ENCODE data around the gene HAUS7. TPM values are rescaled to one million over a fixed set of nuclear protein-coding genes. Genes with fewer than 3 reads are reported as not detected.

Gene HAUS7
- polyA plus RNA-seq, 1 donor: 25.0 TPM

- peaks cover 1% of the 10 kb centered on the region for H3K36me3 ChIP-seq (ENCODE audit: control insufficient read depth, insufficient read depth, low read length)
- H3K4me3 ChIP-seq (ENCODE audit: low read length): no peak overlapping the region
- DNase-seq: peak; percentile 40 to 68
- no peaks in the 10 kb centered on the region for H3K4me1 ChIP-seq (ENCODE audit: control insufficient read depth, insufficient read depth, low read length)
- no peaks in the 10 kb centered on the region for H3K27me3 ChIP-seq (ENCODE audit: control insufficient read depth, insufficient read depth, low read length)
- no peak overlapping the region for H3K27ac ChIP-seq (ENCODE audit: low read length)
- H3K9me3 ChIP-seq (ENCODE audit: control insufficient read depth, low read depth, low read length): no peaks in the 10 kb centered on the region
- no CpG with 5 or more reads among the region's 21 CpGs for WGBS (ENCODE audit: insufficient coverage, low lambda C conversion rate)
Measured at GRCh38 chrX:153448556-153449367, 21.6 kb downstream of the HAUS7 start.

- H3K4me1 ChIP-seq (ENCODE audit: control insufficient read depth, insufficient read depth, low read length): no peaks in the 10 kb centered on the region
- no CpG with 5 or more reads among the region's 8 CpGs for WGBS (ENCODE audit: insufficient coverage, low lambda C conversion rate)
- no peak overlapping the region for H3K27ac ChIP-seq (ENCODE audit: low read length)
- H3K9me3 ChIP-seq (ENCODE audit: control insufficient read depth, low read depth, low read length): no peaks in the 10 kb centered on the region
- no peak for DNase-seq
- H3K4me3 ChIP-seq (ENCODE audit: low read length): no peak overlapping the region
- no peaks in the 10 kb centered on the region for H3K27me3 ChIP-seq (ENCODE audit: control insufficient read depth, insufficient read depth, low read length)
- no peaks in the 10 kb centered on the region for H3K36me3 ChIP-seq (ENCODE audit: control insufficient read depth, insufficient read depth, low read length)
Measured at GRCh38 chrX:153447581-153447960, 22.8 kb downstream of the HAUS7 start.

GRCh38 chrX:153446950-153447580 lies 23.3 kb downstream of the HAUS7 start:
- H3K4me3 ChIP-seq (ENCODE audit: low read length): no peak overlapping the region
- no CpG with 5 or more reads among the region's 17 CpGs for WGBS (ENCODE audit: insufficient coverage, low lambda C conversion rate)
- DNase-seq: no peak

GRCh38 chrX:153446636-153446936 lies 23.8 kb downstream of the HAUS7 start:
- Histone ChIP-seq H3K36me3 (ENCODE audit: control insufficient read depth, insufficient read depth, low read length) (no peaks in the 10 kb centered on the region), H3K9me3 (ENCODE audit: control insufficient read depth, low read depth, low read length) (no peaks in the 10 kb centered on the region), H3K27me3 (ENCODE audit: control insufficient read depth, insufficient read depth, low read length) (no peaks in the 10 kb centered on the region), H3K4me1 (ENCODE audit: control insufficient read depth, insufficient read depth, low read length) (no peaks in the 10 kb centered on the region), H3K4me3 (ENCODE audit: low read length) (no peak overlapping the region), H3K27ac (ENCODE audit: low read length) (no peak overlapping the region)
- no CpG with 5 or more reads among the region's 10 CpGs for WGBS (ENCODE audit: insufficient coverage, low lambda C conversion rate)
- no peak for DNase-seq

More at GRCh38 chrX:153446950-153447580, 23.3 kb downstream of the HAUS7 start:
- H3K4me1 ChIP-seq (ENCODE audit: control insufficient read depth, insufficient read depth, low read length): no peaks in the 10 kb centered on the region
- no peaks in the 10 kb centered on the region for H3K9me3 ChIP-seq (ENCODE audit: control insufficient read depth, low read depth, low read length)
- no peaks in the 10 kb centered on the region for H3K27me3 ChIP-seq (ENCODE audit: control insufficient read depth, insufficient read depth, low read length)
- no peak overlapping the region for H3K27ac ChIP-seq (ENCODE audit: low read length)
- no peaks in the 10 kb centered on the region for H3K36me3 ChIP-seq (ENCODE audit: control insufficient read depth, insufficient read depth, low read length)

GRCh38 chrX:153445856-153446635 lies 24.3 kb downstream of the HAUS7 start, which contains the start of gene TREX2:
Gene TREX2, minus strand, starts transcription at chrX:153446056. Its CDS starts 626 bp downstream, at chrX:153445430.
- Histone ChIP-seq H3K9me3 (ENCODE audit: control insufficient read depth, low read depth, low read length) (no peaks in the 10 kb centered on the region), H3K27ac (ENCODE audit: low read length) (no peak within 1 kb of the TSS), H3K4me1 (ENCODE audit: control insufficient read depth, insufficient read depth, low read length) (no peaks in the 10 kb centered on the region), H3K4me3 (ENCODE audit: low read length) (no peak within 1 kb of the TSS), H3K27me3 (ENCODE audit: control insufficient read depth, insufficient read depth, low read length) (no peaks in the 10 kb centered on the region), H3K36me3 (ENCODE audit: control insufficient read depth, insufficient read depth, low read length) (no peaks in the 10 kb centered on the region)
- no CpG with 5 or more reads among the region's 30 CpGs for WGBS (ENCODE audit: insufficient coverage, low lambda C conversion rate)
- no peak for DNase-seq

- no peak overlapping the region for H3K4me3 ChIP-seq (ENCODE audit: low read length)
- no peak for DNase-seq
- H3K9me3 ChIP-seq (ENCODE audit: control insufficient read depth, low read depth, low read length): no peaks in the 10 kb centered on the region
- H3K4me1 ChIP-seq (ENCODE audit: control insufficient read depth, insufficient read depth, low read length): no peaks in the 10 kb centered on the region
- WGBS (ENCODE audit: insufficient coverage, low lambda C conversion rate): no CpG with 5 or more reads among the region's 35 CpGs
- no peaks in the 10 kb centered on the region for H3K36me3 ChIP-seq (ENCODE audit: control insufficient read depth, insufficient read depth, low read length)
- no peak overlapping the region for H3K27ac ChIP-seq (ENCODE audit: low read length)
- no peaks in the 10 kb centered on the region for H3K27me3 ChIP-seq (ENCODE audit: control insufficient read depth, insufficient read depth, low read length)
Measured at GRCh38 chrX:153445106-153445855, 25.1 kb downstream of the HAUS7 start.

GRCh38 chrX:153444333-153445011 lies 25.9 kb downstream of the HAUS7 start:
- H3K27me3 ChIP-seq (ENCODE audit: control insufficient read depth, insufficient read depth, low read length): no peaks in the 10 kb centered on the region
- WGBS (ENCODE audit: insufficient coverage, low lambda C conversion rate): no CpG with 5 or more reads among the region's 37 CpGs
- no peaks in the 10 kb centered on the region for H3K9me3 ChIP-seq (ENCODE audit: control insufficient read depth, low read depth, low read length)
- no peak overlapping the region for H3K4me3 ChIP-seq (ENCODE audit: low read length)
- no peak overlapping the region for H3K27ac ChIP-seq (ENCODE audit: low read length)
- DNase-seq: no peak
- no peaks in the 10 kb centered on the region for H3K36me3 ChIP-seq (ENCODE audit: control insufficient read depth, insufficient read depth, low read length)
- no peaks in the 10 kb centered on the region for H3K4me1 ChIP-seq (ENCODE audit: control insufficient read depth, insufficient read depth, low read length)

GRCh38 chrX:153443476-153444332 lies 26.7 kb downstream of the HAUS7 start:
- Histone ChIP-seq H3K4me1 (ENCODE audit: control insufficient read depth, insufficient read depth, low read length) (no peaks in the 10 kb centered on the region), H3K27me3 (ENCODE audit: control insufficient read depth, insufficient read depth, low read length) (no peaks in the 10 kb centered on the region), H3K4me3 (ENCODE audit: low read length) (no peak overlapping the region), H3K36me3 (ENCODE audit: control insufficient read depth, insufficient read depth, low read length) (no peaks in the 10 kb centered on the region), H3K9me3 (ENCODE audit: control insufficient read depth, low read depth, low read length) (no peaks in the 10 kb centered on the region), H3K27ac (ENCODE audit: low read length) (no peak overlapping the region)
- no CpG with 5 or more reads among the region's 25 CpGs for whole genome bisulfite sequencing (ENCODE audit: insufficient coverage, low lambda C conversion rate)
- no peak for DNase-seq

- no peak overlapping the region for H3K27ac ChIP-seq (ENCODE audit: low read length)
- H3K4me3 ChIP-seq (ENCODE audit: low read length): no peak overlapping the region
- no peaks in the 10 kb centered on the region for H3K27me3 ChIP-seq (ENCODE audit: control insufficient read depth, insufficient read depth, low read length)
- H3K4me1 ChIP-seq (ENCODE audit: control insufficient read depth, insufficient read depth, low read length): no peaks in the 10 kb centered on the region
- no peaks in the 10 kb centered on the region for H3K36me3 ChIP-seq (ENCODE audit: control insufficient read depth, insufficient read depth, low read length)
- no peaks in the 10 kb centered on the region for H3K9me3 ChIP-seq (ENCODE audit: control insufficient read depth, low read depth, low read length)
- no CpG with 5 or more reads among the region's 5 CpGs for WGBS (ENCODE audit: insufficient coverage, low lambda C conversion rate)
- DNase-seq: no peak
Measured at GRCh38 chrX:153442463-153442862, 27.9 kb downstream of the HAUS7 start.
